Type B pancreatic cell (in vitro differentiated cells): ENCODE results near the gene CDKAL1. TPM values are rescaled to one million over a fixed set of nuclear protein-coding genes. Genes with fewer than 3 reads are reported as not detected.

Experiments
- DNase-seq: peaks from one replicate; pipeline ENCODE4 v3.0.0; 2021; ENCODE audit warnings: mixed read lengths; ENCODE audit not compliant: unreplicated experiment; ENCODE audit errors: extremely low spot score
- H3K27ac Mint-ChIP-seq: 2 replicates; pipeline ENCODE4 v1.8.0; 2021; ENCODE audit warnings: mild to moderate bottlenecking, mixed read lengths
- H3K27me3 Mint-ChIP-seq: 2 replicates; pipeline ENCODE4 v1.8.0; 2021; ENCODE audit warnings: mixed read lengths
- H3K36me3 Mint-ChIP-seq: 2 replicates; pipeline ENCODE4 v1.8.0; 2021; ENCODE audit warnings: mixed read lengths
- H3K4me1 Mint-ChIP-seq: one replicate; pipeline ENCODE4 v1.8.0; 2021; ENCODE audit warnings: mixed read lengths; ENCODE audit not compliant: unreplicated experiment
- H3K4me3 Mint-ChIP-seq: 2 replicates; pipeline ENCODE4 v1.8.0; 2021; ENCODE audit warnings: mild to moderate bottlenecking, mixed read lengths
- H3K9me3 Mint-ChIP-seq: 2 replicates; pipeline ENCODE4 v1.8.0; 2021; ENCODE audit warnings: mixed read lengths
- total RNA-seq: library from RNA; stranded (reverse); gene quantifications from 2 replicates; pipeline ENCODE4 v1.2.1, GENCODE V29; 2021; ENCODE audit warnings: low replicate concordance
- TF ChIP-seq, protein P1 (sequence below): fragments of 200-600 bp; sonication (generic); conservative IDR thresholded peaks from 2 replicates; pipeline ENCODE4 v1.5.0; 2021; ENCODE audit warnings: antibody characterized with exemption, mild to moderate bottlenecking

CDKAL1 gene
- total RNA-seq, 1 donor from 2014 or later, result 21.0 TPM

GRCh38 chr6:20969551-20969950, 435.3 kb downstream of the CDKAL1 start:
- H3K4me1 Mint-ChIP-seq, result no peaks in the 10 kb centered on the region
- peaks cover 16% of the 10 kb centered on the region for H3K9me3 Mint-ChIP-seq
- no peaks in the 10 kb centered on the region for H3K27me3 Mint-ChIP-seq
- no peak overlapping the region for H3K4me3 Mint-ChIP-seq
- H3K36me3 Mint-ChIP-seq, result peaks cover 10% of the 10 kb centered on the region
- no peak overlapping the region for H3K27ac Mint-ChIP-seq
- DNase-seq, result no peak
- TF ChIP-seq, protein P1, sequence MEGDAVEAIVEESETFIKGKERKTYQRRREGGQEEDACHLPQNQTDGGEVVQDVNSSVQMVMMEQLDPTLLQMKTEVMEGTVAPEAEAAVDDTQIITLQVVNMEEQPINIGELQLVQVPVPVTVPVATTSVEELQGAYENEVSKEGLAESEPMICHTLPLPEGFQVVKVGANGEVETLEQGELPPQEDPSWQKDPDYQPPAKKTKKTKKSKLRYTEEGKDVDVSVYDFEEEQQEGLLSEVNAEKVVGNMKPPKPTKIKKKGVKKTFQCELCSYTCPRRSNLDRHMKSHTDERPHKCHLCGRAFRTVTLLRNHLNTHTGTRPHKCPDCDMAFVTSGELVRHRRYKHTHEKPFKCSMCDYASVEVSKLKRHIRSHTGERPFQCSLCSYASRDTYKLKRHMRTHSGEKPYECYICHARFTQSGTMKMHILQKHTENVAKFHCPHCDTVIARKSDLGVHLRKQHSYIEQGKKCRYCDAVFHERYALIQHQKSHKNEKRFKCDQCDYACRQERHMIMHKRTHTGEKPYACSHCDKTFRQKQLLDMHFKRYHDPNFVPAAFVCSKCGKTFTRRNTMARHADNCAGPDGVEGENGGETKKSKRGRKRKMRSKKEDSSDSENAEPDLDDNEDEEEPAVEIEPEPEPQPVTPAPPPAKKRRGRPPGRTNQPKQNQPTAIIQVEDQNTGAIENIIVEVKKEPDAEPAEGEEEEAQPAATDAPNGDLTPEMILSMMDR, result no peak

- H3K9me3 Mint-ChIP-seq, result no peaks in the 10 kb centered on the region
- TF ChIP-seq, protein P1, result no peak
These were observed 442.2 kb downstream of the CDKAL1 start for GRCh38 chr6:20976391-20976918.

DNA sequence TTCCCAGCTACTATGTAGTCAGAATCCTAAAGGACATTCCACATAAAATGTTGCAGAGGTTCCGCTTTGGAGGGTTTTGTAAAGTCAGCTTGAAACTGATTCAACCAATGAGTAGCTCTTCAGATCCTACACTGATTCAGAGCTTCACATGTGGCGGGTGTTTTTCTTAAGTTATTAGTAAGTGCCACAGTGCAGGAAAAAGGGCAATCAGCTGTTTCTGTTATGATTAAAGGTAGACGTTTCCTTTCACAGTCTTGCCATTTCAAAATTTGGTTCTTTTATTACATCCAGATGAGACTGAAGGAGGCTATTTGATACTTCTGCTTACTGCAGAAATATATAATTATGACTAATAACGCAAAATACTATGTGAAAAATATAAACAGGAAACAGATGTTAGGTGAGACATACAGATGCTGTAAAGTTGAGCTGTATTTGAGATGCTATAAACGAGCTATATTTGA, 443.9 kb downstream of the CDKAL1 start:
- peaks cover 6% of the 10 kb centered on the region for H3K4me1 Mint-ChIP-seq
- H3K36me3 Mint-ChIP-seq, result peaks cover 13% of the 10 kb centered on the region
- H3K9me3 Mint-ChIP-seq, result no peaks in the 10 kb centered on the region
- no peak overlapping the region for H3K4me3 Mint-ChIP-seq
- DNase-seq, result no peak
- no peaks in the 10 kb centered on the region for H3K27me3 Mint-ChIP-seq
- H3K27ac Mint-ChIP-seq, result no peak overlapping the region
- TF ChIP-seq, protein P1, result no peak

More at GRCh38 chr6:20976391-20976918, 442.2 kb downstream of the CDKAL1 start:
- Mint-ChIP-seq H3K4me3 (no peak overlapping the region), H3K4me1 (peaks cover 6% of the 10 kb centered on the region), H3K27me3 (no peaks in the 10 kb centered on the region), H3K27ac (no peak overlapping the region), H3K36me3 (peaks cover 13% of the 10 kb centered on the region)
- DNase-seq, result no peak

GRCh38 chr6:20979076-20979475, 444.8 kb downstream of the CDKAL1 start:
- Mint-ChIP-seq H3K4me3 (no peak overlapping the region), H3K27ac (no peak overlapping the region), H3K36me3 (peaks cover 18% of the 10 kb centered on the region), H3K9me3 (no peaks in the 10 kb centered on the region), H3K4me1 (peaks cover 6% of the 10 kb centered on the region), H3K27me3 (no peaks in the 10 kb centered on the region)
- TF ChIP-seq, protein P1, result no peak
- DNase-seq, result no peak

GRCh38 chr6:20983961-20984360, 449.7 kb downstream of the CDKAL1 start:
- Mint-ChIP-seq H3K4me3 (no peak overlapping the region), H3K4me1 (no peaks in the 10 kb centered on the region), H3K9me3 (no peaks in the 10 kb centered on the region), H3K27ac (no peak overlapping the region), H3K27me3 (no peaks in the 10 kb centered on the region), H3K36me3 (peaks cover 19% of the 10 kb centered on the region)
- TF ChIP-seq, protein P1, result no peak
- DNase-seq, result no peak
